ENCODE results near the gene LRRC10B.

Gene LRRC10B

DNA sequence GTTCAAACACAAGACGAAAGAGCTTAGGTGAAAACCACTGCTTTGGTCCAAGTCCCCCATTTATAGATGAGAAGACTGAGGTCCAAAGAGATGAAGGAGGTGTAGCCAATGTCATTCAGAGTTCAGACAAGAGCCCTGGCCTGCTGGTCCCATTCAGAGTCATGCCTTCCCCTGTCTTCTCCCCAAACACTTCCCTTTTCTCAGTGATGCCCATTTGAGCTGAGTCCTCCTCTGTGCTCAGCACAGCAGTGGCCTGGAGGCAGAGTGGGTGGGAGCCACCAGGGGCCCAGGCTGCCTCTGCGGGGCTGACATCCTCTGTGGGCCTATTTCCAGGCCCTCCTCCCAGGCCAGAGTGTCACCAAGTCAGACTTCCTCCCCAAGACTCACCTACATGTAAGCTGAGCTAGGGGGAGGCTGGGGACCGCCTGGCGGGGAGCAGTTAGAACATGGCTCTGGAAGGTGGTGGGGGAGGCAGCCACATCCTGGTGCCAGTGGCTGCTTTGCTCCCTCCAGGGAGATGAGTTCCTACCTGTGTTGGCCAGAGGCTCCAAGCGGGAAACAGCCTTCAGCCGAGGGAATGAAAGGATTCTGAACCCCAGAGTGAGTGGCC lies 22.4 kb upstream of the LRRC10B start:
- no CpG with 5 or more reads among the region's 6 CpGs for WGBS (ENCODE audit: insufficient coverage, insufficient read length)

DNA sequence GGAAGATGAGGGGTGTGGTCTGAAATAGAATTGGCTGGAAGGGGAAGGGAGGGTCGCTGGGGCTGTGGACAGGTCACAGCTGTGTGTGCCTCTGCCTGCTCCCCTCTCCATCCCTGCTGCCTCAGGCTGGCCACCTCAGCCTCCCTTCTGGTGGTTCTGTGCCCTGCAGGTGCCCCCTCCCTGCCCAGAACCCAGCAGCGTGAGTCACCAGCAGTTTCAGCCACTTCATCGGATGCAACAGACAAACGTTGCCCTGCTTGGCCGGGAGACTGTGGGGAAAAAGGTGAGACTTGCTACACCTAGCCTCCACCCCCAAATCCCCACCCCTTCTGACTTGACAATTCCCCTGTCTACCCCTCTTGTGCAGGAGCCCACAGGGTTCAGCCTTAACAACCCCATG lies 21.8 kb upstream of the LRRC10B start:
- H3K9me3 ChIP-seq (ENCODE audit: control insufficient read depth, insufficient read depth, low read length) = no peaks in the 10 kb centered on the region
- DNase-seq (ENCODE audit: low read depth, low spot score) = no peak
- no peak overlapping the region for H3K4me3 ChIP-seq (ENCODE audit: low read length)
- no peak overlapping the region for H3K27ac ChIP-seq (ENCODE audit: low read length)
- peaks cover 12% of the 10 kb centered on the region for H3K4me1 ChIP-seq (ENCODE audit: control insufficient read depth, insufficient read depth, low read length)
- H3K27me3 ChIP-seq (ENCODE audit: control insufficient read depth, insufficient read depth, low read length) = no peaks in the 10 kb centered on the region
- WGBS (ENCODE audit: insufficient coverage, insufficient read length) = no CpG with 5 or more reads among the region's 5 CpGs
- no peaks in the 10 kb centered on the region for H3K36me3 ChIP-seq (ENCODE audit: control insufficient read depth, insufficient read depth, low read length)

More for the DNA sequence above, 22.4 kb upstream of the LRRC10B start:
- no peak overlapping the region for H3K27ac ChIP-seq (ENCODE audit: low read length)
- no peak for DNase-seq (ENCODE audit: low read depth, low spot score)
- peaks cover 13% of the 10 kb centered on the region for H3K4me1 ChIP-seq (ENCODE audit: control insufficient read depth, insufficient read depth, low read length)
- H3K4me3 ChIP-seq (ENCODE audit: low read length) = no peak overlapping the region
- H3K36me3 ChIP-seq (ENCODE audit: control insufficient read depth, insufficient read depth, low read length) = no peaks in the 10 kb centered on the region
- H3K27me3 ChIP-seq (ENCODE audit: control insufficient read depth, insufficient read depth, low read length) = no peaks in the 10 kb centered on the region
- no peaks in the 10 kb centered on the region for H3K9me3 ChIP-seq (ENCODE audit: control insufficient read depth, insufficient read depth, low read length)

GRCh38 chr11:61487342-61488025 lies 21.1 kb upstream of the LRRC10B start:
- H3K27ac ChIP-seq (ENCODE audit: low read length) = no peak overlapping the region
- H3K4me3 ChIP-seq (ENCODE audit: low read length) = no peak overlapping the region
- no peaks in the 10 kb centered on the region for H3K36me3 ChIP-seq (ENCODE audit: control insufficient read depth, insufficient read depth, low read length)
- H3K9me3 ChIP-seq (ENCODE audit: control insufficient read depth, insufficient read depth, low read length) = no peaks in the 10 kb centered on the region
- WGBS (ENCODE audit: insufficient coverage, insufficient read length) = no CpG with 5 or more reads among the region's 4 CpGs
- H3K4me1 ChIP-seq (ENCODE audit: control insufficient read depth, insufficient read depth, low read length) = peaks cover 10% of the 10 kb centered on the region
- H3K27me3 ChIP-seq (ENCODE audit: control insufficient read depth, insufficient read depth, low read length) = no peaks in the 10 kb centered on the region
- no peak for DNase-seq (ENCODE audit: low read depth, low spot score)

GRCh38 chr11:61488651-61489291 lies 19.8 kb upstream of the LRRC10B start:
- no peak overlapping the region for H3K4me3 ChIP-seq (ENCODE audit: low read length)
- no peak for DNase-seq (ENCODE audit: low read depth, low spot score)

GRCh38 chr11:61489833-61490721 lies 18.5 kb upstream of the LRRC10B start:
- no CpG with 5 or more reads among the region's 13 CpGs for WGBS (ENCODE audit: insufficient coverage, insufficient read length)
- Histone ChIP-seq H3K27ac (ENCODE audit: low read length) (no peak overlapping the region), H3K9me3 (ENCODE audit: control insufficient read depth, insufficient read depth, low read length) (no peaks in the 10 kb centered on the region), H3K4me1 (ENCODE audit: control insufficient read depth, insufficient read depth, low read length) (peaks cover 7% of the 10 kb centered on the region), H3K4me3 (ENCODE audit: low read length) (no peak overlapping the region), H3K27me3 (ENCODE audit: control insufficient read depth, insufficient read depth, low read length) (no peaks in the 10 kb centered on the region), H3K36me3 (ENCODE audit: control insufficient read depth, insufficient read depth, low read length) (no peaks in the 10 kb centered on the region)
- DNase-seq (ENCODE audit: low read depth, low spot score) = no peak

More at GRCh38 chr11:61488651-61489291, 19.8 kb upstream of the LRRC10B start:
- no peaks in the 10 kb centered on the region for H3K9me3 ChIP-seq (ENCODE audit: control insufficient read depth, insufficient read depth, low read length)
- peaks cover 7% of the 10 kb centered on the region for H3K4me1 ChIP-seq (ENCODE audit: control insufficient read depth, insufficient read depth, low read length)
- H3K36me3 ChIP-seq (ENCODE audit: control insufficient read depth, insufficient read depth, low read length) = no peaks in the 10 kb centered on the region
- no peaks in the 10 kb centered on the region for H3K27me3 ChIP-seq (ENCODE audit: control insufficient read depth, insufficient read depth, low read length)
- WGBS (ENCODE audit: insufficient coverage, insufficient read length) = no CpG with 5 or more reads among the region's 19 CpGs
- no peak overlapping the region for H3K27ac ChIP-seq (ENCODE audit: low read length)

- H3K27me3 ChIP-seq (ENCODE audit: control insufficient read depth, insufficient read depth, low read length) = no peaks in the 10 kb centered on the region
- H3K27ac ChIP-seq (ENCODE audit: low read length) = no peak overlapping the region
- no CpG with 5 or more reads among the region's 12 CpGs for WGBS (ENCODE audit: insufficient coverage, insufficient read length)
- no peaks in the 10 kb centered on the region for H3K36me3 ChIP-seq (ENCODE audit: control insufficient read depth, insufficient read depth, low read length)
- no peak overlapping the region for H3K4me3 ChIP-seq (ENCODE audit: low read length)
- H3K4me1 ChIP-seq (ENCODE audit: control insufficient read depth, insufficient read depth, low read length) = peaks cover 7% of the 10 kb centered on the region
- DNase-seq (ENCODE audit: low read depth, low spot score) = no peak
- no peaks in the 10 kb centered on the region for H3K9me3 ChIP-seq (ENCODE audit: control insufficient read depth, insufficient read depth, low read length)
These were observed 16.7 kb upstream of the LRRC10B start for GRCh38 chr11:61491736-61492395.

DNA sequence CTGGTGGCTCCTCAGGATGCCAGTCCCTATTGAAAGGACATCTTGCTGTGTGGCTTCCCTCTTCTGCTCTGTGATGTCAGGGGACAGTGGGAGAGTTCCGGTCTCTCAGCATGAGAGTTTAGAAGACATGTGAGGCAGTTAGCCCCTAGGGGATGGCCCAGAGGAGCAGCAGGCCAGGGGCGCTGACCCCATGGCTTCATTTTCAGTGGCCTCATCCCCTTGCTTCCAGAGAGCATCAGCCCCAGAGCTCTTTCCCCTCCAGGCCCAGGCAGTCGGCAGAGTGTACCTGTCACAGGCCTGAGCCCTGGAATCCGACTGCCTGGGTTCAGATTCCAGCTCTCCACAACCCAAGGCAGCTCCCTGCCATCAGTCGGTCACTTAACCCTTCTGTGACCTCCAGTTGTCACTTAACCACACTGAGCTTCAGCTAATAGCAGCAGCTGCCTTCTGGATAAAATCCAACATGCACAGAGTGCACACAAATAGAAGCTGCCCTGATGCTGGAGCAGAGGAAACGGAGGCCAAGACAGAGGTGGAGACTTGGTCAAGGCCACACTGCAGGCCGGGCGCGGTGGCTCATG lies 14.1 kb upstream of the LRRC10B start:
- H3K4me3 ChIP-seq (ENCODE audit: low read length) = no peak overlapping the region
- no peak overlapping the region for H3K27ac ChIP-seq (ENCODE audit: low read length)
- no CpG with 5 or more reads among the region's 9 CpGs for WGBS (ENCODE audit: insufficient coverage, insufficient read length)
- no peaks in the 10 kb centered on the region for H3K9me3 ChIP-seq (ENCODE audit: control insufficient read depth, insufficient read depth, low read length)
- H3K27me3 ChIP-seq (ENCODE audit: control insufficient read depth, insufficient read depth, low read length) = no peaks in the 10 kb centered on the region
- H3K36me3 ChIP-seq (ENCODE audit: control insufficient read depth, insufficient read depth, low read length) = no peaks in the 10 kb centered on the region
- H3K4me1 ChIP-seq (ENCODE audit: control insufficient read depth, insufficient read depth, low read length) = peaks cover 2% of the 10 kb centered on the region; the same call in 1 of the 2 replicates
- no peak for DNase-seq (ENCODE audit: low read depth, low spot score)

- no peak overlapping the region for H3K27ac ChIP-seq (ENCODE audit: low read length)
- H3K9me3 ChIP-seq (ENCODE audit: control insufficient read depth, insufficient read depth, low read length) = no peaks in the 10 kb centered on the region
- no peaks in the 10 kb centered on the region for H3K36me3 ChIP-seq (ENCODE audit: control insufficient read depth, insufficient read depth, low read length)
- WGBS (ENCODE audit: insufficient coverage, insufficient read length) = no CpG with 5 or more reads among the region's 26 CpGs
- H3K4me3 ChIP-seq (ENCODE audit: low read length) = no peak overlapping the region
- peaks cover 4% of the 10 kb centered on the region for H3K4me1 ChIP-seq (ENCODE audit: control insufficient read depth, insufficient read depth, low read length)
- no peak for DNase-seq (ENCODE audit: low read depth, low spot score)
- H3K27me3 ChIP-seq (ENCODE audit: control insufficient read depth, insufficient read depth, low read length) = no peaks in the 10 kb centered on the region
These were observed 12.5 kb upstream of the LRRC10B start for GRCh38 chr11:61495801-61496601.

- H3K36me3 ChIP-seq (ENCODE audit: control insufficient read depth, insufficient read depth, low read length) = no peaks in the 10 kb centered on the region
- H3K27me3 ChIP-seq (ENCODE audit: control insufficient read depth, insufficient read depth, low read length) = no peaks in the 10 kb centered on the region
- DNase-seq (ENCODE audit: low read depth, low spot score) = no peak
- H3K4me3 ChIP-seq (ENCODE audit: low read length) = no peak overlapping the region
- 100% methylated on average over 5 of the region's 15 CpGs for WGBS (ENCODE audit: insufficient coverage, insufficient read length)
- no peaks in the 10 kb centered on the region for H3K9me3 ChIP-seq (ENCODE audit: control insufficient read depth, insufficient read depth, low read length)
- peaks cover 4% of the 10 kb centered on the region for H3K4me1 ChIP-seq (ENCODE audit: control insufficient read depth, insufficient read depth, low read length)
- no peak overlapping the region for H3K27ac ChIP-seq (ENCODE audit: low read length)
These were observed 11.7 kb upstream of the LRRC10B start for GRCh38 chr11:61496602-61497400.

All from iPS DF 6.9 (cell line).